ENCODE results near the gene RPS13.
"Not testable (repeated sequence)": the region's sequence is repeated elsewhere in the genome, so short reads cannot be mapped to it uniquely, and the experiment has no call there.

The RPS13 gene

GRCh38 chr11:17077520-17078401 lies at the start of gene RPS13:
Gene RPS13, minus strand, starts transcription at chr11:17077667. Its CDS starts 26 bp downstream, at chr11:17077641.
- DNase-seq: peak; percentile 98

- DNase-seq: no peak
Observed at GRCh38 chr11:17121981-17122380, 44.5 kb upstream of the RPS13 start.

- no peak for DNase-seq
Observed at GRCh38 chr11:17117262-17117661, 39.8 kb upstream of the RPS13 start.

DNA sequence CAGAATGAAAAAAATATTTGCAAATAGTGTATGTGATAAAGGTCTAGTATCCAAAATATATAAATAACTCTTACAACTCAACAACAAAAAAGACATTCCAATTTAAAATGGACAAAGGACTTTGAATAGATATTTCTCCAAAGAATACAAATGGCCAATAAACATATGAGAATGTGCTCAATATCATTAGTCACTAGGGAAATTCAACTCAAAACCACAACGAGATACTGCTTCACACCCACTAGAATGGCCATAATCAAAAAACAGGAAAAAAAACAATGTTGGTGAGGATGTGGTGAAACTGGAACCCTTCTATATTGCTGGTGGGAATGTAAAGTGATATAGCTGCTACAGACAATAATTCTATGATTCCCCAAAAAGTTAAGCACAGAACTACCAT lies 38.6 kb upstream of the RPS13 start:
- DNase-seq: no peak

GRCh38 chr11:17107745-17108144 lies 30.3 kb upstream of the RPS13 start:
- not testable (repeated sequence) for DNase-seq

GRCh38 chr11:17105404-17106040 lies 28.1 kb upstream of the RPS13 start:
- DNase-seq: not testable (repeated sequence)

GRCh38 chr11:17102462-17102861 lies 25.0 kb upstream of the RPS13 start:
- no peak for DNase-seq

DNA sequence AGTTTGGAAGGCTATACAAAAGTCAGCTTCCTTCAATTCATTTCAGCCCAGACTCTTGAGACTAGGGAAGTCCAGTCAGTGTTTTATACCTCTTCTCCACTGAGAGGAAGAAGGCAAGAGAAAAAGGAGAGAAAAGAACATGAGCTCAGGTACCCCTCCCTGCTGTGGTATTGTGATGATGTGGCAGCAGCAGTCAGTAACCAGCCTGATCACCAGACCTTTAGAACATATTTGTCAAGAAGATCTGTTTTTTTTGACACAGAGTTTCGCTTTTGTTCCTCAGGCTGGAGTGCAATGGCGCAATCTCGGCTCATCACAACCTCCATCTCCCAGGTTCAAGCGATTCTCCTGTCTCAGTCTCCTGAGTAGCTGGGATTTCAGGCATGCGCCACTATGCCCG lies 21.2 kb upstream of the RPS13 start:
- DNase-seq: no peak

GRCh38 chr11:17098038-17098437 lies 20.6 kb upstream of the RPS13 start:
- DNase-seq: no peak

DNA sequence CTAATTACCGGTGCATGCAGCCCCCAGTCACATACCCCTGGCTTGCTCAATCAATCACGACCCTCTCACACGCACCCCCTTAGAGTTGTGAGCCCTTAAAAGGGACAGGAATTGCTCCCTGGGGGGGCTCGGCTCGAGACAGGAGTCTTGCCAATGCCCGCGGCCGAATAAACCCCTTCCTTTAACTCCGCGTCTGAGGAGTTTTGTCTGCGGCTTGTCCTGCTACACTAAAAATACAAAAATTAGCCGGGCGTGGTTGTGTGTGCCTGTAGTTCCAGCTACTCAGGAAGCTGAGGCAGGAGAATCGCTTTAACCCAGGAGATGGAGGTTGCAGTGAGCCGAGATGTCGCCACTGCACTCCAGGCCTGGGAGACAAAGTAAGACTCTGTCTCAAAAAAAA lies 8.5 kb upstream of the RPS13 start:
- not testable (repeated sequence) for DNase-seq

DNA sequence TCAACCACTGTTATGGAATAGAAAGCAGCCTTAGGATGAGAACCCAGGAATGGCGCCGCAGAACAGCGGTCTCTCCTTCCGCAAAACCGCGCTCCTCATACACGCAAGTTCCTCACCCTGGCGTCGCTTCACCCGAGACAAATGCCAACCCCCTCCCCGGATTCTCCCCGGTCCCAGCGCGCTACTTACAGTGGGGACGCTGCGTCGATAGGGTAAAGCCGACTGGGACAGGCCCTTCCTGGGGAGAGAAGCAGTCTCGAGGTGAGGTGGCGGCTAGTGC lies 287 bp downstream of the RPS13 start:
- DNase-seq: no peak

GRCh38 chr11:17076517-17077239 lies 789 bp downstream of the RPS13 start:
- no peak for DNase-seq

DNA sequence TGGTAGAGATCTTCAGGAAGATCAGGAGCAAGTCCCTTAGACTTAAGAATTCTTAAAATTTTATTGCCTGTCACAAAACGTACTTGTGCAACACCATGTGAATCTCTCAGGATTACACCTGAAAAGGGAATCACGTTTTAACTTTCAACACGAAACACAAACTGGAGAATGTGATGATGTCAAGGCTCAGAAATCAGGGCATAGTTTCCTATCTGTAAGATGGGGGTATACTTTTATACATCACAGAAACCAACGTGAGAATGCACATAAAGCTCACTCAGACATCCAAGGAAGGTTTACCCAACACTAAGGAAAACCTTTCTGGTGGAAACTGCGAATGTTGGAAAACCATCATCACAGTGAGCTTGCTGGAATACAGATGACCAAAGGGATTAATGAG lies 2.0 kb downstream of the RPS13 start:
- DNase-seq: no peak

- DNase-seq: no peak
Observed at GRCh38 chr11:17073370-17074027, 4.0 kb downstream of the RPS13 start.

DNA sequence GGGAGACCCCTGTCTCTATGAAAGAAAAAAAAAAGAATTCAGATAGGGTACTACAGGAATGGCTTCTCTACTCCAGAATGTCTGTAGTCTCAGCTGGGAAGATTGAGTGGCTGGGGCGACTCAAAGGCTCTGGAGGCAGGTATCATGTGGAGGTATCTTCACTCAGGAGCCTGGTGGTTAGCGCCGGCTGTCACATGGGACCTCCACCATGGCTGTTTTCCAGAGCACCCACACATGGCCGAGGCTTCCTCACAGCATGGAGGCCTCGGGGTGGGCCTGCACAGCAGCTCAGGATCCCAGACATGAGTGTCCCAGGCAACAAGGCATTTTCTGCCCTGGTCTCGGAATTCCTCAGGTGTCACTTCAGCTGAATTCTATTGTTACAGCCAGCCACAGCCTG lies 10.1 kb downstream of the RPS13 start:
- no peak for DNase-seq

GRCh38 chr11:17066691-17067090 lies 10.8 kb downstream of the RPS13 start:
- DNase-seq: no peak

- peak; percentile 37 for DNase-seq
Observed at GRCh38 chr11:17063171-17064002, 14.1 kb downstream of the RPS13 start.

DNA sequence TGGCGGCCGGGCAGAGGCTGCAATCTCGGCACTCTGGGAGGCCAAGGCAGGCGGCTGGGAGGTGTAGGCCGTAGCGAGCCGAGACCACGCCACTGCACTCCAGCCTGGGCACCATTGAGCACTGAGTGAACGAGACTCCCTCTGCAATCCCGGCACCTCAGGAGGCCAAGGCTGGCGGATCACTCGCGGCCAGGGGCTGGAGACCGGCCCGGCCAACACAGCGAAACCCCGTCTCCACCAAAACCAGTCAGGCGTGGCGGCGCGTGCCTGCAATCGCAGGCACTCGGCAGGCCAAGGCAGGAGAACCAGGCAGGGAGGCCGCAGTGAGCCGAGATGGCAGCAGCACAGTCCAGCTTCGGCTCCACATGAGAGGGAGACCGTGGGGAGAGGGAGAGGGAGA lies 26.3 kb downstream of the RPS13 start:
- not testable (repeated sequence) for DNase-seq

DNA sequence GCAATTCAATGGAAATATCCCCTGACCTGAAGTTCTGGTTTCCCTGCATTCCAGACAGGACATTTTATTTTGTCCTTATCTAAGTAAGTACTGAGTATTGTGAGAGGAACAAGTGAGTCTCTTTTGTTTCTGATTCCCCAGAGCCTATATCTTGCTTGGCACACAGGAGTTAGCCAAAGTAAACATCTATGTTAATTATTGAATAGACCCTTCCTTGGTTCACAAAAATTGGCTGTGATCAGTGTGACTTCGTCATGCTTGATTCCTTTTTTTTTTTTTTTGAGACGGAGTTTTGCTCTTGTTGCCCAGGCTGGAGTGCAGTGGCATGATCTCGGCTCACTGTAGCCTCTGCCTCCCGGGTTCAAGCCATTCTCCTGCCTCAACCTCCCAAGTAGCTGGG lies 29.0 kb downstream of the RPS13 start:
- DNase-seq: not testable (repeated sequence)

- no peak for DNase-seq
Observed at GRCh38 chr11:17046690-17047089, 30.8 kb downstream of the RPS13 start.

DNA sequence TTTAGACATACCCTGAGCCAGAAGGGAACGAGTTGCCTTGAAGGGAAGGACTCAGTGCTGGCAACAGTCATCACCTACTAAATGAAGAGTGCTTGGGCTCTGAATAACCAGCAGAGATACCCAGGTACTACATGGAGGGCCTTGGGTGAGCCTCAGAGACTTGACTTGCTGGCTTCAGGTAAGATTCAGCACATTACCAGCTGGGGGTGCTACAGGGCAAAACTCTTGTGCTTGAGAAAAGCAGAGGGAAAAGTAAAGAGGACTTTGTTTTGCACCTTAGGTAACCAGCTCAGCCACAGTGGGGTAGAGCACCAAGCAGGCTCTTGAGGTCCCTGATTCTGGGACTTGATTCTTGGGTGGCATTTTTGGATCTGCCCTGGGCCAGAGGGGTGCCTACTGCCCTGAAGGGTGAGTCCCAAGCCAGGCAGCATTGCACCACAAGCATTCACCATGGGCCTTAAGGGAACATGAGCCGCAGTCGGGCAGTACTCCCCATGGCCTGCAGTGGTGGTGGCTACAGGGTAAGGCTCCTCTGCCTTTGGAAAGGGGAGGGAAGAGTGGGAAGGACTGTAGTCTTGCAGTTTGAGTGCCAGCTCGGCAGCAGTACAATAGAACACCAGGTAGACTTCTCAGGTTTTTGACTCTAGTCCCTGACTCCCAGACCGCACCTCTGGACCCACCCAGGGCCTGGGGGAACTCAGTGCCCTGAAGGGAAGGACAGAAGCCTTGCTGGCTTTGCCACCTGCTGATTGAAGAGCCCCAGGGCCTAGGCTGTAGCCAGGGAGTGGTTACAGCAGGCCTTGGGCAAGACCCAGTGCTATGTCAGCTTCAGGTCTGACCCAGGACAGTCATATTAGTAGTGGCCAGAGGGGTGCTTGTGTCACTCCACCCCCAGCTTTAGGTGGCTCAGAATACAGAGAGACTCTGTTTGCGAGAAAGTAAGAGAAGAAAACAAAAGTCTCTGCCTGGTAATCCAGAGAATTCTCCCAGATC lies 40.5 kb downstream of the RPS13 start:
- DNase-seq: no peak
